GM18907 (cell line): Measurements from ENCODE around the gene MTMR10.

Source experiments
- ATAC-seq: cut with Tn5 transposase; IDR thresholded peaks from one replicate; pipeline ENCODE4 v1.9.1; 2021; ENCODE audit warnings: mild to moderate bottlenecking, moderate library complexity; ENCODE audit not compliant: unreplicated experiment

MTMR10 gene

DNA sequence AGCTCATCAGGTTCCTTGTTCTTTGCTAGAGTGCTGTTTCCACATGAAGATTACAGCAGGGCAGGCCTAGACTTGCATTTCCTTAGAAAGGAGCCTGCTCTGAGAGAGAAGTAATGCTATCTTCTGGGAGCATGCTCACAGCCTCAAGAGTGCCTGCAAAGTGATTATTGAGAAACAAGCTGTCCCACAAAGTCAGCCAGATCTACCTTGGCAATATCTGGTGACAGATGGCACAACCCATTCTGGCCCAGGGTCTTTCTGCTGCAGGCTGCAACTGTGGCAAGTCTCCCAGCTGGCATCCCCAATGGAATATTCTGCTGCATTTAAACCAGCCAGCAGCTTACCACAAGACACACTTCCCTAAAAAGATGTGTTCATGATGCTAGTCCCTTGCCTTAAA is 29.3 kb downstream of the MTMR10 start:
- no peak for ATAC-seq

GRCh38 chr15:30958219-30958618 is 33.2 kb downstream of the MTMR10 start:
- no peak for ATAC-seq

GRCh38 chr15:30956216-30957124 is 35.0 kb downstream of the MTMR10 start:
- ATAC-seq, result no peak

DNA sequence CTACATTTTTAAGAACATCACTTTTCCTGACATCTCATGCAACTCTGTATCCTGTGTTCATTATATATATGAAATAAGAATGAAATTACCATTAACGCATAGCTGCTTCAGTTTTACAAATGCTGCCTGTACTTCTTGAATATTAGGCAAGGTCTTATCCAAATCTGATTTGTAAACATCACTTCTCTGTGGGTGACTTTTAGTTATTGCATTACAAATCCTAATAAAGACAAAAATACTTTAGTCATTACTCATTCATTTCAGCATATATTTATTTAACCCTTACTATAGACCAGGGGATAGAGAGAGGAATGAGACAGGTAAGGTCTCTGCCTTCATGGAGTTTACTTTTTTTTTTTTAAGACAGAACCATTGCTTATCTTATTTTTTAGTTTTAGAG is 36.8 kb downstream of the MTMR10 start:
- no peak for ATAC-seq

DNA sequence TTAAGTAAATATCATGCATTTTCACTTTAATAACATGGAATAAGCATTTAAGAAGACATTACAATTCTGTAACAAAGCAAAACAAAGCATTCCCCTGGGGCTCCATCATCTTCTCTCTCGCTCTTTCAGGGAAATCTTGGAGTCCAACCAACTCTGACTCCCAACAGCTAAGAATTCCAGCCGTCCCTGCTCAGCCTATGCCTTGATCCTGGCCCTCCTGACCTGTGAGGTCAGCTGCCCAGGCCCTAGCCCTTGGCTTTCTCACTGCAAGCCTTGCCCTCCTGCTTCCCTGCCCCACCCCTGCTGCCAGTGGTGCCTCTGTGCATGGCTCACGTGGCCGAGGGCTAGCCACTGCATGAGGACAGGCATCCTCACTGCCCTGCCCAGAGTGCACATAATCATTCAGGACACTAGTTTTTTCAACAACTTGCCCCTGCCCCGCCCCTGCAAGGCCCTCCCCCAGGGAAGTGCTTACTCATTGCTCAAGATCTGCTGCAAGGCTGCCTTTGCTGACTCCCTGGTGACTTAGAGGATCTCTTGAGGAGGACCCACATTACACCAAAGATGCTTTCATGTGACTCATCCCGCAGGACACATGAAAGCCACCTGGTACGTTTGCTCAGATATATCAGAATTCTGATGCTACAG is 37.6 kb downstream of the MTMR10 start:
- ATAC-seq, result no peak

GRCh38 chr15:30953183-30953582 is 38.2 kb downstream of the MTMR10 start:
- no peak for ATAC-seq

GRCh38 chr15:30943654-30944335 is 47.6 kb downstream of the MTMR10 start:
- no peak for ATAC-seq

DNA sequence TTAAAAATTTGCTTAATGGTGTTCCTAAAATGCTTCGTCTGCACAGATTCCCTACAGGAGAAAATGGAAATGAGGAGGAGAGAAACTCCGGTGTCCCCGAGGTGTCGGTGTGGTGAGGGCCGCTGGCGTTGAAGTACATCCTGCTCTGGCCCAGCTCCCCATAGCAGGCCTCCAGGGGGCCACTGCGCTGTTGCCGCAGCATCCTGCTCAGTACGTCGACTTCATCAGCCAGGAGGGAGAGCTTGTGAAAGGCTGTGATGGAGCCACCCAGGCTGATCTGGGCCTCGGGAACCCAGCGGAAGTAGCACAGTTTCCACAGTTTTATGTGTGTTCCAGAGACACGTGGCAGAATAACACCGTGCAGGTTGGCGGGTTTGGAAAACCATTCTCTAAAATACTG is 49.9 kb downstream of the MTMR10 start:
- ATAC-seq, result no peak

GRCh38 chr15:30940359-30940758 is 51.1 kb downstream of the MTMR10 start:
- no peak for ATAC-seq

DNA sequence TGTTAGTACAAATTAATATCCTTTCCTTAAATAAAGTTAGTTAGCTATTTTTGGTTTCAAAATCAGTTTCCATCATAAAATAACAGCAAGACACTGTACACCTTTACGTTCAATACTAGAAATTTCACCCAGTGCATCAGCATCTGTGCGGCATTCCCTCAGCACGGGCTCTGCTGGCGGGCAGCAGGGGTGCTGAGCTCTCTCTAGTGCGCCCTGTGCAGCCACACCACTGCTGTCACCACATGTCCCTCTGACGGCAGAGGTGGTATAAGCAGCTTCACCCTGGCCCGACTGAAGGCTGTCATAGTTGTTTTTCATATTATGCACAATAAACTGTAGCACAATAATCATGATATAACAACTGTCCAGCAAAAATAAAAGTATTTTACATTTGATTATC is 52.3 kb downstream of the MTMR10 start:
- no peak for ATAC-seq

- no peak for ATAC-seq
Measured at GRCh38 chr15:30933293-30933692, 58.1 kb downstream of the MTMR10 start.

DNA sequence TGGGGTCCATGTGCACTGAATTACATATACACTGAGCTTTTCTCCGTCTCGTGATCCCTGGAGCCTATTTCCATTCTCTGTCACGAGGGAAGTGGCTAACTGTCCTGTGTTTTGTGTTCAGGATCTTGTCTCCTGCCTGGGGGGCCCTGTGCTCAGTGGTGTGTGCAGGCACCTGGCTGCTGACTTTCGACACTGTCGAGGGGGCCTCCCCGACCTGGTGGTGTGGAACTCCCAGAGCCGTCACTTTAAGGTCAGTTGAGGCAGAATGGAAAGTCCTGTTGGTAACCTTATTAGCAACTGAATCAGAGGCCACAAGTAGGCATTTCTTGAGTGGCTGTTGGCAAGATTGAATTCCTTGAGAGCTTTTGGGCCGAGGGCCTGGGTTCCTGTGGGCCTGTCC is 61.0 kb downstream of the MTMR10 start:
- no peak for ATAC-seq

DNA sequence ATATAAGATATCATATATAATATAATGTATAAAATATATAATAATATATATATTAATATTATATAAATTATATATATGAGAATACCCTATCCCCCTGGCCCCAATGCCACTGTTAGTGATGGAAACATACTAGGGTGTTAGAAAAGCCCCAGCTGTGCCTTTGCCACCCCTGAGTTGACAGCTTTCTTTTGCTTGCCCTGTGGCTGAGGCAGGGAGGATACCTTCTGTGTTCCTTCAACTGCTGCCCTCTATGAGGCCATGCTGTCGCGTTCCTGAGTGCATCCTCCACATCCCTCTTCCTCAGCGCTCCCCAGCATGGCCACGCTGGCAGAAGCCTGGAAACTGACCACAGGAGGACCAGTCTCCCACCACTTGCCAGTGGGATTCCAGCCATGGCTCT is 61.4 kb downstream of the MTMR10 start:
- no peak for ATAC-seq

GRCh38 chr15:30929064-30929669 is 62.3 kb downstream of the MTMR10 start:
- no peak for ATAC-seq

GRCh38 chr15:30928076-30928475 is 63.4 kb downstream of the MTMR10 start:
- ATAC-seq, result no peak

DNA sequence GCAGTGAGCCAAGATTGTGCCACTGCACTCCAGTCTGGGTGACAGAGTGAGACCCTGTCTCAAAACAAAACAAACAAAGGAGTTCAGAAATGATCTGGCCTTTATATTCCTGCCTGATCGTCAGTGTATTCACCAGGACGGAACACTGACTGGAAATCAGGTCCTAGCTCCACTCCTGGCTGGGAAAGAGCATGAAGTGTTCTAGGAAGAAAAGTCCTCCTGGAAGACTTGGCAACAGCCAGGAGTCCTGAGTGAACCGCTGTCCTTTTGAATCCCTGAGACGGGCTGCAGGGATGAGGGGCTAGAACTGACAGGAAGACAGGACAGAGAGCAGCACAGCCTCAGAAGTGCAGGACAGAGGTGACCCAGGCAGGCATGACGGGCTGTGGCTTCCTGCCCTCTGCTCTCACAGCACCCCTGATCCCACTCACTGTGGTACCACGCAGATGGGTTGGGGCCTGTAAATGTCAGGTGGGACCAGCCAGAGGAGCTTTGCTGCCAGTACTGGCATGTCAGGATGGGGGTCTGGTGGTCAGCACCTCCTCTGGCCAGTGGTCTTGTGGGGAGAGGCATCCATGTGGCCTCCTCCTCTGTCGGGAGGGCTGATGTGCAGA is 64.2 kb downstream of the MTMR10 start:
- no peak for ATAC-seq

DNA sequence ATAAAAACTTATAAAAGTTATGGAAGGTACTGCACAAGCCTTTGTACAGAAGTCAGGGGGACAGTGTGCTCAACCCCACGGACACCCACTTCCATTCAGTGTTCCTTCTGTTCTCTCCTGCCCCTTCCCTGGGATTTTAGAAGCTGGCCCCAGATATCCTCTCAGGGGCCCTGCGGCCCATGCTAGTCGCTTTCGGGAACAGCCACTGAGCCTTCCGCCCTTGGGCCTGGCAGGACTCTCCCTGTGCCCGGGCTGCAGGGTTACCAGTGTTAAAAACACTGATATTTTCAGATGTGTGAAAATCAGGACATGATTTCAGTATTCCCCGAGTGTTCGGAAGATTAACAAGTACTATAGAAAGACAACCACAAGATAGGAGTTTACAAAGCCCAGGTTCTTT is 65.3 kb downstream of the MTMR10 start:
- ATAC-seq, result no peak

- no peak for ATAC-seq
Measured at GRCh38 chr15:30925686-30926085, 65.7 kb downstream of the MTMR10 start.

DNA sequence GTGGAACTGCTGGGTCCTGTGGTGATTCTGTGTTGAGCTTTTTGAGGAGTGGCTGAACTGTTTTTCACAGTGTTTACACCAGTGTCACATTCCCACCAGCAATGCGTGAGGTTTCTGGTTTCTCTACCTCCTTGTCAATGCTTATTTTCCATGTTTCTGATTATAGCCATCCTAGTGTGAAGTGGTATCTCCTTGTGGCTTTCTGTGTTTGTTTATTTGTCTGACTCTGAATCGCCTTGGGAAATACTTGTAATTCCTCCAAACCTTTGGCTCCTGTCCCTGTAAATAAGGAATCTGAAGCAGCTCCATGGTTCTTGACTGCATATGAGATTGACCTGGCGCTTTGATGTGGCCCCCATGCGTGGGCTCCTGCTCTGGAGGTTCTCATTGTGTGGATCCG is 67.1 kb downstream of the MTMR10 start:
- ATAC-seq, result no peak

DNA sequence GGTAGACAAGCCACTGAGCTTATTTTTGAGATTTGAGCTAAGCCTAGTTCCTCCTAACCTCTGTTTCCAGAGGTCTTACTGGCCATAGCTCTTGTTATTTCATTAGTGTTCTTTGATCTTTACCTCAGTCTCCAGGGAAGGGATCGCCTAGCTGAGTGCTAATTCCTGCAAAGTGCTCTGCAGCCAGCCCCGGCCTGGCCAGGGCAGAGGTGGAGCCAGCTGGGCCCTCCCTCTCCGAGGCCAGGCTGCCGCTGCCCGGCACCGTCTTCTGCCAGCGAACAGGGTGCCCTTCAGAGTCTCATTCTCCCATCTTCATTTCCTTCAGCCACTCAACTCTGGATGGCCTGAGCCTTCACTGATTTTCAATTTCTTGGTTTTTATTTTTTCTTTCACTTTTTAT is 68.0 kb downstream of the MTMR10 start:
- no peak for ATAC-seq
